22Rv1 (cell line): ENCODE results near the gene PALLD.
"Not testable (repeated sequence)": the region's sequence is repeated elsewhere in the genome, so short reads cannot be mapped to it uniquely, and the experiment has no call there.

ENCODE experiments used
- H3K27ac ChIP-seq: fragments of 450-650 bp; 2 replicates; pipeline ENCODE4 v1.5.1; 2017
- CTCF ChIP-seq: fragments of 450-650 bp; IDR thresholded peaks from 2 replicates; pipeline ENCODE4 v1.5.1; 2017; ENCODE audit warnings: mild to moderate bottlenecking
- ZFX ChIP-seq: fragments of 450-650 bp; IDR thresholded peaks from 2 replicates; pipeline ENCODE4 v1.6.1; 2017; ENCODE audit warnings: antibody characterized with exemption, borderline replicate concordance

Gene PALLD

GRCh38 chr4:168802222-168802621 lies 305.4 kb downstream of the PALLD start:
- TF ChIP-seq ZFX (no peak), CTCF (no peak)
- H3K27ac ChIP-seq: no peak overlapping the region

GRCh38 chr4:168803052-168803451 lies 306.2 kb downstream of the PALLD start:
- H3K27ac ChIP-seq: not testable (repeated sequence)

- no peak overlapping the region for H3K27ac ChIP-seq
- TF ChIP-seq ZFX (no peak), CTCF (no peak)
Observed at GRCh38 chr4:168803732-168804131, 306.9 kb downstream of the PALLD start.

GRCh38 chr4:168804146-168804545 lies 307.3 kb downstream of the PALLD start:
- TF ChIP-seq CTCF: no peak
- TF ChIP-seq ZFX: no peak
- no peak overlapping the region for H3K27ac ChIP-seq

GRCh38 chr4:168805341-168805740 lies 308.5 kb downstream of the PALLD start:
- TF ChIP-seq CTCF: no peak
- no peak for TF ChIP-seq ZFX
- no peak overlapping the region for H3K27ac ChIP-seq

- not testable (repeated sequence) for H3K27ac ChIP-seq
Observed at GRCh38 chr4:168806247-168806646, 309.4 kb downstream of the PALLD start.

GRCh38 chr4:168811207-168811606 lies 314.4 kb downstream of the PALLD start:
- no peak for TF ChIP-seq ZFX
- no peak for TF ChIP-seq CTCF
- H3K27ac ChIP-seq: no peak overlapping the region

GRCh38 chr4:168811786-168812651 lies 315.2 kb downstream of the PALLD start:
- H3K27ac ChIP-seq: no peak overlapping the region
- no peak for TF ChIP-seq ZFX
- no peak for TF ChIP-seq CTCF
